Sigmoid colon (tissue), 4 donors: ENCODE measurements around the gene SLC23A3.

Source experiments
- CTCF ChIP-seq, 4 experiments: fragments of 450-650 bp in 3 of 4; fragments of 200-600 bp in 1 of 4; IDR thresholded peaks; one replicate each; pipeline ENCODE4 v1.5.1; 2016 to 2019; ENCODE audit warnings: antibody characterized with exemption in 4 of 4, mild to moderate bottlenecking in 3 of 4, moderate library complexity in 2 of 4
- EP300 ChIP-seq, 4 donors: sonication (generic); formaldehyde crosslinking; IDR thresholded peaks; one replicate each; pipeline ENCODE4 v1.6.1; 2017; ENCODE audit warnings: antibody characterized with exemption in 4 of 4
- POLR2A ChIP-seq, 2 donors: fragments of 450-650 bp; IDR thresholded peaks; one replicate each; pipeline ENCODE4 v1.6.1; 2016; ENCODE audit warnings: antibody characterized with exemption in 2 of 2, mild to moderate bottlenecking in 2 of 2, moderate library complexity in 2 of 2
- POLR2AphosphoS5 ChIP-seq, 4 donors: sonication (generic); formaldehyde crosslinking; IDR thresholded peaks; one replicate each; pipeline ENCODE4 v1.6.1; 2017; ENCODE audit warnings: antibody characterized with exemption in 4 of 4

GRCh38 chr2:219186754-219187456 is 17.1 kb upstream of the SLC23A3 start:
- TF ChIP-seq CTCF (IDR thresholded peaks at IDR 0.05): no peak
- no peak for TF ChIP-seq EP300 (IDR thresholded peaks at IDR 0.05)
- no peak for TF ChIP-seq POLR2A (IDR thresholded peaks at IDR 0.05)
- no peak for TF ChIP-seq POLR2AphosphoS5 (IDR thresholded peaks at IDR 0.05)
